HG03575 (cell line): Measurements from ENCODE around the gene TRIP13.

Experiments
- ATAC-seq: cut with Tn5 transposase; IDR thresholded peaks from one replicate; pipeline ENCODE4 v1.9.1; 2021; ENCODE audit not compliant: unreplicated experiment, insufficient number of reproducible peaks, low FRiP score; ENCODE audit errors: extremely low read depth

Gene TRIP13

DNA sequence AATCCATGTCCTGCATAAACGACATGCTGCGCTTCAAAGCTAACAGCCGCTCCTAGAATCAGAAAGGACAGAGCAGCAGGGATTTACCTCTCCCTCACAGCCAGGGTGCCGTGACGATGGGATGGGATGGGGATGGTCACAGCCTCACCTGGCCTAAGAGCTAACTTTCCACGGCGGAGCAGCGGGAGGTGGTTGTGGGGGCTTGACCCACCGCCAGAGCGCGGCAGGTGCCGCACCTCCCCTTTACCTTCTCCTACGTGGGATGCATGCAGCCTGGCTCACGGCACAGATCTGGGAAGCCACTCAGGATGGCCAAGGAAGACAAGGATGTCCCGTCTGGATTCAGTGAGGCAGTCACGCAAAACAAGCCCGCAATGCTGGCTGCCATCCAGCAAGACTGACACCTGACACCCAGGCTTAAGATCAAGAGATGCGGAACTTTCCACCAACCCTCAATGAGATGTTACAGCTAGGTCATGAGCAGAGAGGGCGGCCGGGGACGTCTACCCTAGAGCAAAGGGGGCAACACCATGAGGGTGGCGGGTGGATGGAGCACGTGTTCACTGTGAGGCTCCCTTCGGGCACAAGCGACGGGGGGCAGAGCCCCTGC is 5.9 kb upstream of the TRIP13 start:
- ATAC-seq: no peak

GRCh38 chr5:887947-888637 is 4.6 kb upstream of the TRIP13 start:
- no peak for ATAC-seq

DNA sequence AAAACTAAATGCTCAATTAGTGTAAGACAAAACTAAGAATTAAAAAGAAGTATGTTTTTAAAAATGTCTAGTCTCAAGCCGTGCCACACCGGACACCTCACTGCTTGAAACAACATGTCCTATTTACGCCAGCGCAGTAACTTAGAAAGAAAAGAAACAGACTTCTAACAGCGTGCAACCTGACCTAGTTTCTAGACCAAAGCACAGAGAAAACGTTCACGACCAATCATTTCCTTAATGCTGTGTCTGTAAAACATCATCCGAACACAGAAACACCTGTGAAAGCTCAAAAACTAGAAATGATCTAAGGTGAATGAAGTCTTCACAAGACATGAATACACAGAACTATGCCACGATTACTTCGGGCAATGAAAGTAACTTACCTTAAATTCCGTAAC is 4.0 kb upstream of the TRIP13 start:
- ATAC-seq: no peak

GRCh38 chr5:889075-889710 is 3.5 kb upstream of the TRIP13 start:
- no peak for ATAC-seq

DNA sequence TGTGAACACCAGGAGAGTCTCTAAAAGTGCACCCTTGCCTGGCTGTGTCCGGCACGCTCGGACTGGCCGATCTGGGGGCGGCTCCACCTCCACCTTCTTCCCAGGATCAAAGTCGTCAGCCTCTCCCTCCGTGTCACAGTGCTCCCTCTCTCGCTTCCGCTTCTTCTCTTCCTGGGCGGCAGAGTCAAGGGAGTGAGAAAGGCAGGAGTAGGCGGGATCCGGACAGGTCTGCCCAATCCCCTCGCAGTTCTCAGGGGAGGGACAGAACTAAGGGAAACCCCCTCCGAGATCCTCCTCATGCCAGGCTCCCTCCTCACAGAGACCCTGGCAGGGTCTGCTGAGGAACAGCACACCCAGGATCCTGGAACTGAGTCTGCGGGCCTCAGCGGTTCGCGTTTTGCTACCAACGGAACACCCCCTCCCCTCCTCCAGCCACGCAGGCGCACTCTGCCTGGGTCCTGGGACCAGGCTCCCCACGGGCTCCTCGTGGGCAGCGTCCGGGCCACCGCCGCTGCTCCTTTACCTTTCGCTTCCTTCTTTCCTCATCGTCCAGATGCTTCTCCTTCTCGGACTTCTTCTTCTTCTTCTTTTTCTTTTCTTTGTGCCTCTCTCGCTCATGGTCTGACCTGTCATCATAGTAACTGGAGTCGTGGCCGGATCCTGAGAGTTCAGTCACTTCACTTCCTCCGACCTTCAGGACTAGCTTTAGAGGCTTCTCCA is 1.4 kb upstream of the TRIP13 start:
- ATAC-seq: no peak

DNA sequence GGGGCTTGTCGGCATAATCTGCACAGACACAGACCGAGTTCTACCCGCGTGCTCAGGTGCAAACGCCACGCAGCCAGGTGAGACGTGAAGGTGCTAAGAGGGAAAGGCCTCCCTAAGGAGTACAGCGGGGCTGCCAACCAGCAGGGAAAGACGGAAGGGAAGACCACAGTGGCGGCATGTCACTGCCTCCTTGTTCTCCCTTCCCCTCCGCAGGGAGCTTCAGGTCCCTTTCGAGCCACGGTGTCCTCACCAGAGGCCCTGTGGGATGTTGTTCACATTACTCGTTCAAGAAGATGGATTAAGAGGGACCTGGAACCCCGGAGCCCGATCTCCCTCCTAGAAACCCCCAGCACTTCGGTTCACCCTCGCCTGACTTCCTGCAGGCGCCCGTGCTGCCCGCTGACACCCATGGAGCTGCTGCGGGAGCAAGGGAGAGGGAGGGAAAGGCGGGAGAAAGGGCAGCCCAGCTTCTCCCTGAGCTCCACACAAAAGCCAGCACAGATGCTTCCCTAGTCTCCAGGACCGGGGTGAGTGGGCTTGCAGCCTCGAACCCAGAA is 769 bp upstream of the TRIP13 start:
- ATAC-seq: no peak

DNA sequence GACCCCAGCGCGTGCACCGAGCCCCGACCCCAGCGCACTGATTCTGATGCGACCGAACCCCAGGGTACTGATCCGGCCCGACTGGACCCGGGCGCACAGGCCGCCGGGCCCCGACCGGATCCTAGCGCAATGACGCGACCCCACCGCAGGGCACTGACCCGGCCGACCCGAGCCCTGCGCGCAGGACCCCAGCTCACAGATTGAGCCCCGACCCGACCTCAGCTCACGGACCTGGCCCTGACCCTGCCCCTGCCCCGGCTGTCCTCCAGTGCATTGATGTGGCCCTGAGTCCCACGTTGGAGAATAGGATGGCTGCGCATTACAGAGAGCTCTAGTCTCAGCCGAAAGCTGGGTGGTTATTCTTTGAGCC is 438 bp downstream of the TRIP13 start:
- no peak for ATAC-seq

- no peak for ATAC-seq
Measured at GRCh38 chr5:893711-894110, 1.0 kb downstream of the TRIP13 start.

DNA sequence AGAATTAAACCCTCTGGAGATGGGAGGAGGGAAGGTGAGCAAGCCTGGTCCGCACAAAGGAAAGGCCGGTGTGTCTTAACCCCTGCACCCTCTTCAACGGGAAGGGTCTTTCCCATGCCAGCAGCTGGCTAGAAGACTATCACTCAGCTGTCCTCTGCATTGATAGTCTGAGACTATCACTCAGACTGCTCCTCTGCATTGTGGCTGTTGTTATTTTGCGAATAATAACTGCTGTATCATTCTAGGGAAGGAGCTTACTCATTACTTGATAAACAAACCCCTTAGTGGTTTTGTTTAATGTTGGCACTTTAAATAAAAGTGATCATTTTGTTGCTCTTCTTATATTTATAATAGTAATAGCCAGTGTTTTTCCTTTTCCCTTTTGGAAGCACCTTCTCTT is 8.1 kb downstream of the TRIP13 start:
- no peak for ATAC-seq

GRCh38 chr5:902129-902916 is 9.6 kb downstream of the TRIP13 start:
- no peak for ATAC-seq

DNA sequence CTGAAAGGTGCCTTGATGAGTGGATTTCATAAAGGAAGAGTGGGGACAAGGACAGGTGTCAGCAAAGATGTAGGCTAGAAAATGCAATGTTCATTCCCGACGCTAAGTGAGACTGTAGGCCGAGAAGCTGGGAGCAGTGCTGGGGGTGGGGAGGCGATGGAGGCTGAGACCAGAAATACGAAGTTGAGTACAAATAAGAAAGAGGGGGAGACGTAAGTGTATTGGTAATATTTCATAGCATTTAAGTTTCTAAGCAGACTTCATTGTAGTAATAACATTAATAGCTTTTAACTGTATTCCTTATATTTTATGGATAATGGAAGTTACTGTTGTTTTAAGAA is 11.0 kb downstream of the TRIP13 start:
- ATAC-seq: no peak

DNA sequence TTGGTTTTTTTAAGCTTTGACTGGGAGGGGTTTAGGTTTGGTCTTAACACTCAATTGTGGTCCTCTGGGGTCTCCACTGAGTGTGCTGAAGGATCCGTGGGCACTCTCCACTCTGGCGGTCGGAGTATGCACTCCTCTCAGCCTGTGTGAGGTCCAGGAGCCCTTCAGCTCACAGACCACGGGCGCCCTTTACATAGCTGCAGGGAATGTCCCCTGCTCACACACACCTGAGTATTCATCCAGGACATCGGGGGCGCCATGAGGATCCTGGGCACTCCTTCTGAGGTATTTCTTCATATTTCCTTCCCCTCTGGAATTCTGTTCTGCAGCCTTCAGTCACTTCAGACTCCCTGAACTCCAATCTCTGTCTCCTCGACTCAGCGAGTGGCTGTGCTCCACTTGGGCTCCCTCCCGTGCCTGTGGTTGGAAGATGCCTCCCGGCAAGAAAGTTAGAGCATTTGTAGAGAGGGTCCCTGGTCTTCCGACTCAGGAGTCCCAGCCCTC is 12.5 kb downstream of the TRIP13 start:
- ATAC-seq: no peak

DNA sequence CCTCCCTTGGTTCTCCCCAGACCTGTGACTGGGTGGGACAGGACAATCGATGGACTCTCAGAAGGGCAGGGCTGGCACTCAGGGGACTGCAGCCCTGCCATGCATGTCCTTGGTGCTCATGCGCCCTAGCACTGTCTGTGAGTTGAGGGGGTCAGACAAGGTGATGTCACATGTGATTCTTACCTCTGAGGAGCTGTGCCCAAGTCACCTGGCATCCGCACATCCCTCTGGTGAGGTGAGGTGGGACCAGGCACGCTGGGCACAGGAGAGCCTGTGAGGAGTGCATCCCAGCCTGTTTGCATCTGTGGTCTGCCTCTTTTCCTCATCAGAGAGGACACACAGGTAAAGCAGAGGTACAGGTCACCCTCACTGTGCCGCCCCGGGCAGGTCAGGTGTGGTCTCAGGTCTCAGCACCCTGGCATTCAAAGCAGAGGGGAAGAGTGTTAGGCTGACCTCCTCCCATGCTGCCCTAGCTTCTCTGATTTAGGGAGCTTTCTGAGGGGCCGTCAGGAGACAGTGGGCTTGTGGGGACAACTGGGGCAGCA is 14.8 kb downstream of the TRIP13 start:
- no peak for ATAC-seq

- ATAC-seq: no peak
Measured at GRCh38 chr5:908172-908571, 15.5 kb downstream of the TRIP13 start.

DNA sequence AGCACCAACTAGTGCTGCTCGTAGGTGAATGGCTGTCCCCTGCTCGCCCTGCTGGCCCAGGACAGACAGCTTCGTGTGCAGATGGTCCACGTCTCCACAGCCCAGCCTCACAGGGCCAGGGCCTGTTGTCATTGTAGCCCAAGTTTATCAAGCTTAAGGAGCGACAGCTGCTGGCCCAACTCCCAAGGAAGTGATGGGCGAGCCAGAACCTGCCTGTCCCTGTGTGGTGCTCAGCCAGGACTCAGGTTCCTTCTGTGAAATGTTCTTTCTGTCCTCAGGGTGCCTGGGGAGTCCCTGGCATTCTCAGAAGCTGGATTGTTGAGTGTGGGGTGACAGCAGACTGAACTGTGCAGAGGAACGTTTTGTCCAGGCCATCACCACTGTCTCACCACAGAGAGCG is 16.4 kb downstream of the TRIP13 start:
- no peak for ATAC-seq

- no peak for ATAC-seq
Measured at GRCh38 chr5:909994-910768, 17.5 kb downstream of the TRIP13 start.

DNA sequence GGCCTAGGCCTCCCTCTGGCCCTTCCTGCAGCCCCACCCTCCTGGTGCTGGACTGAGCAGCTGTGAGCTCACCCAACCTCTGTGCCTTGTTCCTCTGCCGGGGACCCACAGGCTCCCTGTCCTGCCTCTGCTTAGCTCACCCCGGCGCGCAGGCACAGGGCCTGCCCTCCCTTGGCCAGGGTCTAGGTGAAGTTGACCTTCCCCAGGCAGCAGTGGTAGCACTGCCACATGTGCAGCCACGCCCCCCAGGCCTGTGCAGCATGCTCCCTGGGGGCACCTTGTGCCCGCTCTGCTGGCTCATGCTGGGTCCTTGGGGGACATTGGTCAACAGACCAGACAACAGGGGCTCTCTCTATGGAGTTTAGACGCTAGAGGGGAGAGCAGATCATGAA is 18.1 kb downstream of the TRIP13 start:
- no peak for ATAC-seq

DNA sequence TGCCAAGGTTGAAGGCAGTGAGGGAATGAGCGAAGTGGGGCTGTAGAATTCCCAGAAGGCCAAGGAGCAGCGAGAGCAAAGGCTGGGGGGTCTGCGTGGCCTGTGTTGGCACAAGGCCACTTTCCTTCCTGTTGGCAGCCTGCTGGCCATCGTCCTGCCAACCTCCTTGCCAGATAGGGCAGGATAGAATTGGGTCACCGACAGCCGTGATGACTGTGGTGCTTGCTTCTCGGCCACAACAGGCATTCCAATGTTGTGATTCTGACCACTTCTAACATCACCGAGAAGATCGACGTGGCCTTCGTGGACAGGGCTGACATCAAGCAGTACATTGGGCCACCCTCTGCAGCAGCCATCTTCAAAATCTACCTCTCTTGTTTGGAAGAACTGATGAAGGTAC is 18.9 kb downstream of the TRIP13 start:
- ATAC-seq: no peak
